Measurements from ENCODE around the gene CASP12.
"Not testable (repeated sequence)": the region's sequence is repeated elsewhere in the genome, so short reads cannot be mapped to it uniquely, and the experiment has no call there.

Gene CASP12

GRCh38 chr11:104897891-104898684, at the start of gene CASP12:
Gene CASP12 (minus strand): TSS chr11:104898460.
- DNase-seq = no peak

DNA sequence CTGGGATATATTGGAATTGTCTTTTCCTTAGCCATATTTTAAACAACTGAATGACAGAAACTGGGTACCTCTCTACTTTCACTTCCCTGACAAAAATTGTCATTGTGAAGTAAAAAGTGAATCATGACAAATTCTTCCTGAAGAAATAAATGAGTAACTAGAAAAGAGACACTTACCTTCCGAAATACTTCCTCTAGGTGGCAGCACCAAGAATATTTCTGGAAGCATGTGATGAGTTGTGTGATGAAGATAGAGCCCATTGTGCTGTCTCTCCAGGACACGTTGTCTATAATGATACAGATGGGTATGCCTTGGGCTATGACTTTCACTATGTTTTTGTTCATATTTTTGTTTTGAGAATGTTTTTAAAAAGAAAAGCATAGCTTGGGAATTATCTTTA, 48.6 kb upstream of the CASP12 start:
- no peak for DNase-seq

- no peak for DNase-seq
Measured at GRCh38 chr11:104944076-104944475, 45.8 kb upstream of the CASP12 start.

DNA sequence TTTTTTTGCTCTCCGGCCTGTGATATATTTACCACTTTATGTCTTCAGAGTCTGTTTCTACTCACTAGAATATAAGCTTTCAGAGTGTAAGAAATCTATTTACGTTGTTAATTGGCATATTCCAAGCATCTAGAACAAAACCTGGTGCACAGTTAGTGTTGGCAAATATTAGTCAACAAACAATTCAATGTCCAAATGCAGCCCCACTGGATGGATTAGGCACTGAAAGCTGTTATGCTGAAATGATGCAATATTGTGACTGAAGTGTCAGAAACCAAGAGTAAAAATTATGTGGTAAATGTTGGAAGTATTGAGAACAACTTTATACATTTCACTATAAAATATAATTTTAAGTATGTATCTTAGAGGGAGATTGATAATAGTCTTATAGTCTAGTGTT, 45.3 kb upstream of the CASP12 start:
- no peak for DNase-seq

DNA sequence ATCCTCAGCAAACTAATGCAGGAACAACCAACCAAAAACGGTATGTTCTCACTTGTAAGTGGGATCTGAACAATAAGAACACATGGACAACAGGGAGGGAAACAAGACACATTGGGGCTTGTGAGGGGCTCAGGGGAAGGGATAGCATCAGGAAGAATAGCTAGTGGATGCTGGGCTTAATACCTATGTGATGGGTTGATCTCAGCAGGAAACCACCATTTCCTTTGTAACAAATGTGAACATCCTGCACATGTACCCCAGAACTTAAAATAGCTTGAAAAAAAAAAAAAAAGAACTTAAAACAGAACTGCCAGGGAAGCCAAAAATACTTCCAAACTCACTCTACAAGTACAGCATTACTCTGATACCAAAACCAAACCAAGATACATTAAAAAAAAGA, 36.3 kb upstream of the CASP12 start:
- DNase-seq = no peak

- DNase-seq = not testable (repeated sequence)
Measured at GRCh38 chr11:104934073-104934472, 35.8 kb upstream of the CASP12 start.

DNA sequence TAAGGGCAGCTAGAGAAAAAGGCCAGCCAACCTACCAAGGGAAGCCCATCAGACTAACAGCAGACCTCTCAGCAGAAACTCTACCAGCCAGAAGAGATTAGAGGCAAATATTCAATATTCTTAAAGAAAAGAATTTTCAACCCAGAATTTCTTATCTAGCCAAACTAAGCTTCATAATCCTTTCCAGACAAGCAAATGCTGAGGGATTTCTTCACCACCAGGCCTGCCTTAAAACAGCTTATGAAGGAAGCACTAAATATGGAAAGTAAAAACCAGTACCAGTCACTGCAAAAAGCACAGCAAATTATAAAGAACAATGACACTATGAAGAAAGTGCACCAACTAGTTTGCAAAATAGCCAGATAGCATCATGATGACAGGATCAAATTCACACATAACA, 30.6 kb upstream of the CASP12 start:
- DNase-seq = no peak

DNA sequence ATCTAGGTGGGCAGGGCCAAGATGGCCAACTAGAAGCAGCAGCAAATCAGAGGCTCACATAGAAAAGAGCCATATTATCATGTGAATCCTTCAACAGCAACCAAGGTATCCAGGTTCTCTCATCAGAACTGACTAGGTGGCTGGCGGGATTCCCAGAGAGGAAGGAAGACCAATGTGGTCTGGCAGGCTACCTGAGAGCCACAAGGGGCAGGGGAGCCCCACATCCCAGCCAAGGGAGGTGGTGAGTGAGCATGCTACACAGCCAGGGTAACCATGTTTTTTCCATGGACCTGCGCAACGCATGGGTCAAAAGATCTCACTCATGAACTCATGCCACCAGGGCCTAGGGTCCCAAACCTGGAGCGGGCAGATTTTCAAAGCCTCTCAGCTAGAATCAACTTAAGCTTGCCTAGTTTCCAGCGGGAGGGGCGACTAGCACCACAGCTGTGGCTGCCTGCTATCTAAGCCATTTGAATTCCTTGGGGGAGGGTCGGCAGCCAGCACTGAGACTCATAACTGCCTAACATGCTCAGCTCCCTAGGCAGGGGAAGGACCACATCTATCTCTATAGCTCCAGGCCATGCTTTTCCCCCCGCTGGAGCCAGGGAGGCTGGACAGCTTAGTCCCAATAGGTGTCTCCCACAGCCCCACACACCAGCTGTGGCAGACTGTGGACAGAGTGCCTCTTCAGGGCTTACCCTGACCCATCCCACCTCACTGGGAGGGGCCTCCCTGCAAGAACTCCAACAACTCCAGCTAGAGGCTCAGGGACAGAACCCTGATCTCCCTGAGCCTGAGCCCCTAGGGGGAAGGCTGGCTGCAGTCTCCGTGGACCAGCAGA, 28.7 kb upstream of the CASP12 start:
- DNase-seq = no peak

- DNase-seq = no peak
Measured at GRCh38 chr11:104925850-104926249, 27.6 kb upstream of the CASP12 start.

DNA sequence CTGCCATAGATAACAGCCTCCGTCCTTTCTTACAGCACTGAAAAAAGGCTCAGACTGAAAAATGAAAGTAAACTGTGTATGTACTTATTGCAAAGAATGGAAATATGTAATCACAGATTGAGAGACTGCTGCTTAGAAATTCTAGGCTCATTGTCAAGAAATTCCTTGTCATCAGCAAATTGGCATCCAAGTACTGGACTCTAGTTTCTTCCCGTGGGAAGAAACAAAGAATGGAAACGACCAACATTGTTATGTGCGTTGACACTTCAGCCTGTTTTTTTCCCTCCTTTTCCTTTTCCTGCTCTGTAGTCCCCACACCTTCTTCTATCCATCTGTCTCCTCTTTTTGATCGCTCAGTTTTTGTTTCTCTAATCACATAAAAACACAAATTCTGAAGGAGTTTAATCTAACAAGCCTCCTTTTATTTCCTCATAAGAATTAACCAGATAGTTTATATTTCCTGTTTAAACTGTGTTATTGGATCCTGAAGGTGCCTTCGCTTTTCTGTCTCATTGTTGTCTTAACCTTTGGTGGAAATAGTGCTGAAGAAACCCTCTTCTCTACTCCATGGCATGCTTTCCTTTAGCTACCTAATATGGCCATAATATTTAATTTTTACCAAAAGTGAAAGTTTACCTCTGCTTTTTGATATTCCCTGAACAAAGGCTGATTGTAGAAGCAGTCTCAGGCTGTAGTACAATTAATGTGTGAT, 20.0 kb upstream of the CASP12 start:
- no peak for DNase-seq

GRCh38 chr11:104917271-104918112, 19.2 kb upstream of the CASP12 start:
- DNase-seq = no peak

GRCh38 chr11:104916442-104916841, 18.2 kb upstream of the CASP12 start:
- no peak for DNase-seq

DNA sequence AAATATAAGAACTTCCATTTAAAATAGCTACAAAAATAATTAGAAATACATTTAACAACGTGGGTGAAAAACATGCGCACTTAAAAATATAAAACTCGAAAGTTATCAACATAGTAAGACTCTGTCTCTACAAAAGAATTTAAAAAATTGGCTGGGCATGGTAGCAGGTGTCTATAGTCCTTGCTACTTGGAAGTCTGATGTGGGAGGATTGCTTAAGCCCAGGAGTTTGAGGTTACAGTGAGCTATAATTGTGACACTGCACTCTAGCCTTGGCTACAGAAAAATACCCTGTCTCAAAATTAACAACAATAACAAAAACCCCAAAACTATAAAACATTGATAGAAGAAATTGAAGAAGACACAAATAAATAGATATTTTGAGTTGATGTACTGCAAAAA, 13.8 kb upstream of the CASP12 start:
- DNase-seq = no peak

DNA sequence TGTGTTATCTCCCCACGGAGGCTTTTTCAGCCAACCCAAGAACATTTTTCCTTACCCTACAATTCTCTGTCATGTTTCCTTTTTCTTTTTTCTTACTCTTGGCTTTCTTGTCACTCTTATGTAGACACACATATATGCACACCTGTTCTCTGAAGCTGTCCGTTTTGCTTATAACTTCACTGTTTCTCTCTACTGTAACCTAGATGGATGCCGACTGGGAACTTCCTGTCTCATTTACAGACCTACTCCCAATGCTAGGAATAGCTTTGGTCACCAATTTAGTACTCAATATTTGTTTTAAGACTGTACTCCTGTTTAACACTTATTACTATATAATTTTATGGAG, 9.9 kb upstream of the CASP12 start:
- DNase-seq = no peak

DNA sequence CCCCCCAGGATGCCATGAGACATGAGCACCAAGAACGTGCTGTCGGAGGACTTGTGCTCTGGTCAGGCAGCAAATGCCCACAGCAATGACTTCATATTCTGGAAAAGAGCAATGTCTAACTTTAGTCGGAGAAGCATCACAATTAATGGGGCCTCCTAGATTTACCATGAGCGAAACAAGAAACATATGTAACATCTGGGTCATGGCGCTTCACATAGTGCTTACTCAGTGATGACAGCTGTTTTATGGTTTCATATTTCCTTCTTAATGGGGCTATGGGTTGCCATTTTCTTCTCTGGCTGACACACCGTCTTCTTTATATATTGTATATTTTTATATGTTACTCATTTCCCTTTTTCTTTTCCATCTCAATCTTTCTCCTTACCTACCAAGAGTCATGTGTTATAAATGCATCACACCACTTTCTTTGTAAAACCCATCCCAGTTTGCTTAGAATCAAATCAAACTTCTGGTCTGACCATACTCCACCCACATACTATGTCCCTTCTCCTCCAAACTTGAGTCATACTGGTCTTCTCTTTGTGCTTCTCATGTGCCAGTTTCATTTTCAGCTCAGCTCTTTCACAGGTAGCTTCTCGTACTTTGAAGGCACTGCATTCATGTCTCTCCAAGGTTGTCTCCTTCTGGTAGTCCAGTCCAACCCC, 9.4 kb upstream of the CASP12 start:
- no peak for DNase-seq

DNA sequence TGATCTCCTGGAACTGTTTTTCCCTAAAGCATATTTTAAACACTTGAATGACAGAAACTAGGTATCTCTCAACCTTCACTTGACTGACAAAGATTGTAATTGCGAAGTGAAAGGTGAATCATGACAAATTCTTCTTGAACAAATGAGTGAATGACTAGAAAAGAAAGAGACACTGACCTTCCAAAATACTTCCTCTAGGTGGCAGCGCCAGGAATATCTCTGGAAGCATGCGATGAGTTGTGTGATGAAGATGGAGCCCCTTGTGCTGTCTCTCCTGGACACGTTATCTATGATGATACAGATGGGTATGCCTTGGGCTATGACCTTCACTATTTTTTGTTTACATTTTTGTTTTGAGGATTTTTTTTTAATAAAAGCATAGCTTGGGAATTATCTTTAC, 7.0 kb upstream of the CASP12 start:
- DNase-seq = no peak

- DNase-seq = no peak
Measured at GRCh38 chr11:104899226-104899625, 966 bp upstream of the CASP12 start.

- DNase-seq = no peak
Measured at GRCh38 chr11:104898685-104899013, 389 bp upstream of the CASP12 start.

- no peak for DNase-seq
Measured at GRCh38 chr11:104895634-104896033, 2.6 kb downstream of the CASP12 start.

GRCh38 chr11:104893876-104894275, 4.4 kb downstream of the CASP12 start:
- DNase-seq = no peak

GRCh38 chr11:104892723-104893511, 5.3 kb downstream of the CASP12 start:
- no peak for DNase-seq

DNA sequence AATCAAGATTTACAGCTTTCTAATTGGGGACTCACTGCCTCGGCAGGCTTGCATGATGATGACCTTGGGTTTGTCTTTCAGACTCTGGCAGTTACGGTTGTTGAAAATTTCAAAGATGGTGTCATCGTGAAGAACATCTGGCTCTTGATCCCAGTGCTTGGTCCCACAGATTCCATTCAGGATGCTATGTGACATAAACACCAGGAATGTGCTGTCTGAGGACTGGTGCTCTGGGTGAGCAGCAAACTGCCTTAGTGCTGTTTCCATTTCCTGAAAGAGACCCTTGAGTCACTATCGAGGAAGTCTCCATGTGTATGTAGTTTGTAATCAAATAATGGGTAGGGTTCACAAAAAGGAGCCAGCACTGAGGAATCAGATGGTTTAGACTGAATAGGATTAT, 7.1 kb downstream of the CASP12 start:
- no peak for DNase-seq

Measured in NCI-H2107 (cell line).